Liver (tissue), 9 donors: ENCODE measurements around the gene CACNG4. TPM values are rescaled to one million over a fixed set of nuclear protein-coding genes. Genes with fewer than 3 reads are reported as not detected.

ENCODE experiments used
- DNase-seq: peaks from one replicate; pipeline ENCODE4 v3.0.0-alpha.2; 2017; ENCODE audit warnings: low spot score
- H3K27ac ChIP-seq, 2 donors: one replicate each; pipeline ENCODE4 v1.7.0; 2013; ENCODE audit warnings: inconsistent platforms in 2 of 2, low read length in 2 of 2, control low read depth in 1 of 2, low read depth in 1 of 2, mild to moderate bottlenecking in 1 of 2
- H3K27me3 ChIP-seq, 4 donors: one replicate each; pipeline versions ENCODE4 v1.6.1 to v1.7.0; 2013; ENCODE audit warnings: low read length in 3 of 4, inconsistent platforms in 1 of 4, mild to moderate bottlenecking in 1 of 4, moderate library complexity in 1 of 4; ENCODE audit not compliant: control insufficient read depth in 4 of 4, insufficient read depth in 4 of 4
- H3K36me3 ChIP-seq, 4 donors: one replicate each; pipeline versions ENCODE4 v1.6.1 to v1.7.0; 2013; ENCODE audit warnings: low read length in 3 of 4, mild to moderate bottlenecking in 3 of 4, low read depth in 1 of 4, moderate library complexity in 1 of 4; ENCODE audit not compliant: control insufficient read depth in 4 of 4, insufficient read depth in 3 of 4
- H3K4me1 ChIP-seq, 4 donors: one replicate each; pipeline versions ENCODE4 v1.6.1 to v1.7.0; 2013; ENCODE audit warnings: low read length in 3 of 4, mild to moderate bottlenecking in 3 of 4, moderate library complexity in 1 of 4; ENCODE audit not compliant: control insufficient read depth in 4 of 4, insufficient read depth in 4 of 4
- H3K4me3 ChIP-seq, 3 donors: one replicate each; pipeline versions ENCODE4 v1.6.1 to v1.7.0; 2013; ENCODE audit warnings: low read length in 3 of 3, control low read depth in 1 of 3, low read depth in 1 of 3, mild to moderate bottlenecking in 1 of 3
- H3K9ac ChIP-seq, 2 donors: one replicate each; pipeline ENCODE4 v1.7.0; 2013; ENCODE audit warnings: low read length in 2 of 2, mild to moderate bottlenecking in 2 of 2, moderate library complexity in 2 of 2, control low read depth in 1 of 2, low read depth in 1 of 2
- H3K9me3 ChIP-seq, 4 donors: one replicate each; pipeline versions ENCODE4 v1.6.1 to v1.7.0; 2013; ENCODE audit warnings: low read length in 3 of 4; ENCODE audit not compliant: control insufficient read depth in 4 of 4
- ATF3 ChIP-seq: IDR thresholded peaks from 2 replicates; pipeline ENCODE4 v1.6.1; 2016; ENCODE audit warnings: antibody characterized with exemption
- CTCF ChIP-seq: fragments of 150-350 bp; IDR thresholded peaks from 2 replicates; pipeline ENCODE4 v1.5.1; 2017; ENCODE audit warnings: improper control_type of control experiment, low read depth, low read length; ENCODE audit not compliant: missing input control
- EGR1 ChIP-seq, 2 donors: IDR thresholded peaks; 2 replicates each; pipeline ENCODE4 v1.6.1; 2016 to 2018; ENCODE audit warnings: antibody characterized with exemption in 2 of 2, low read depth in 2 of 2
- FOXA1 ChIP-seq: IDR thresholded peaks from 2 replicates; pipeline ENCODE4 v1.6.1; 2016; ENCODE audit warnings: antibody characterized with exemption
- FOXA2 ChIP-seq: IDR thresholded peaks from 2 replicates; pipeline ENCODE4 v1.6.1; 2016; ENCODE audit warnings: antibody characterized with exemption
- GABPA ChIP-seq, 2 donors: IDR thresholded peaks in 1 of 2; conservative IDR thresholded peaks in 1 of 2; 2 replicates each; pipeline ENCODE4 v1.6.1; 2016; ENCODE audit warnings: antibody characterized with exemption in 2 of 2, mild to moderate bottlenecking in 1 of 2, moderate library complexity in 1 of 2
- HNF4A ChIP-seq, 2 donors: conservative IDR thresholded peaks; 2 replicates each; pipeline ENCODE4 v1.6.1; 2016; ENCODE audit warnings: antibody characterized with exemption in 2 of 2, mild to moderate bottlenecking in 2 of 2
- HNF4G ChIP-seq: IDR thresholded peaks from 2 replicates; pipeline ENCODE4 v1.6.1; 2016; ENCODE audit warnings: antibody characterized with exemption
- JUND ChIP-seq, 2 donors: IDR thresholded peaks; 2 replicates each; pipeline ENCODE4 v1.6.1; 2016; ENCODE audit warnings: antibody characterized with exemption in 2 of 2
- NR2F2 ChIP-seq: IDR thresholded peaks from 2 replicates; pipeline ENCODE4 v1.6.1; 2016; ENCODE audit warnings: antibody characterized with exemption
- RAD21 ChIP-seq, 2 donors: IDR thresholded peaks; 2 replicates each; pipeline ENCODE4 v1.6.1; 2016; ENCODE audit warnings: antibody characterized with exemption in 2 of 2, mild to moderate bottlenecking in 2 of 2
- RXRA ChIP-seq, 2 donors: IDR thresholded peaks; 2 replicates each; pipeline ENCODE4 v1.6.1; 2017 to 2018; ENCODE audit warnings: antibody characterized with exemption in 2 of 2, mild to moderate bottlenecking in 1 of 2
- SP1 ChIP-seq: IDR thresholded peaks from 2 replicates; pipeline ENCODE4 v1.6.1; 2018; ENCODE audit warnings: antibody characterized with exemption, mild to moderate bottlenecking
- TAF1 ChIP-seq: conservative IDR thresholded peaks from 2 replicates; pipeline ENCODE4 v1.6.1; 2016; ENCODE audit warnings: antibody characterized with exemption, mild to moderate bottlenecking
- YY1 ChIP-seq: IDR thresholded peaks from 2 replicates; pipeline ENCODE4 v1.6.1; 2016; ENCODE audit warnings: antibody characterized with exemption, mild to moderate bottlenecking
- WGBS: extraction: QIAGEN DNeasy Blood & Tissue Kit; methylation state at CpG from one replicate; pipeline ENCODE4 v1.1.7; 2013; 5-methylcytosine and 5-hydroxymethylcytosine counted together
- polyA plus RNA-seq, 2 donors: library from polyadenylated mRNA; stranded (reverse) in 1 of 2; unstranded in 1 of 2; fragments of 200-250 nt in 1 of 2; fragments of >200 nt in 1 of 2; fragmentation: Nextera tagmentation in 1 of 2; extraction: Ambion mirVana in 1 of 2; gene quantifications; one replicate each; pipeline versions ENCODE4 v1.2.1 to v1.2.3, GENCODE V29; 2013 to 2015
- total RNA-seq, 2 donors: library from RNA; depleted of rRNA; stranded (reverse); fragments of >200 nt; gene quantifications; one replicate each; pipeline ENCODE4 v1.2.3, GENCODE V29; 2014
- TF ChIP-seq, protein P1 (sequence below): IDR thresholded peaks from 2 replicates; pipeline ENCODE4 v1.6.1; 2016; ENCODE audit warnings: antibody characterized with exemption
- TF ChIP-seq, protein P2 (sequence below): IDR thresholded peaks from 2 replicates; pipeline ENCODE4 v1.6.1; 2016; ENCODE audit warnings: antibody characterized with exemption, mild to moderate bottlenecking
- TF ChIP-seq, protein P3 (sequence below): IDR thresholded peaks from 2 replicates; pipeline ENCODE4 v1.6.1; 2016; ENCODE audit warnings: antibody characterized with exemption
- donor health status: healthy.
- donor health status: healthy.
- donor health status: healthy.
- donor health status: healthy.
- donor health status: healthy.

CACNG4 gene
- total and polyA plus RNA-seq, 4 donors = 0.02 to 0.09 (median 0.08) TPM; not detected in 1

DNA sequence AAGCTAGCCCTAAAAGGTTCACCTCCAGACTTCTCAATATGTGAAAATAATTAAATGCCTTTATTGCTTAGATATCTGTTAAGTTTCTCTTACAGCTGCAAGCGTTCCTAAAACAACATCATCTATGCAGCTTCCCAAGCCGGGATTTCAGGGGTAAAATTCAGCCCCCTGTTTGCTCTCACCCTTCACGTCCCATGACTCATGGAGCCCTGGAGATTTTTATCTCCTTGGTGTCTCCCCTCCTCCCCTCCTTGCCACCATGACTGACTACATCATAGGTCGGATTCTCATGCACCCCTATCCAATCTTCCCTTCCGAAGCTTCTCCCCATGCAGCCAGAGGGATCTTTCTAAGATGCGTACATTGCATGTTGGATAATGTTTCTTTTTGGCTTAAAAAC, 21.0 kb upstream of the CACNG4 start:
- H3K9ac ChIP-seq = no peak overlapping the region
- no peaks in the 10 kb centered on the region for H3K27me3 ChIP-seq
- H3K27ac ChIP-seq = no peak overlapping the region
- H3K4me3 ChIP-seq = no peak overlapping the region
- no peak for DNase-seq
- no peak for TF ChIP-seq RAD21 (IDR thresholded peaks at IDR 0.05)
- no peak for TF ChIP-seq NR2F2
- TF ChIP-seq EGR1 (IDR thresholded peaks at IDR 0.05; ENCODE audit: low read depth in 2 of 2) = no peak
- TF ChIP-seq YY1 = no peak
- no peak for TF ChIP-seq HNF4G
- no peak for TF ChIP-seq ATF3
- no peak for TF ChIP-seq TAF1
- no peak for TF ChIP-seq SP1
- TF ChIP-seq, protein P1, sequence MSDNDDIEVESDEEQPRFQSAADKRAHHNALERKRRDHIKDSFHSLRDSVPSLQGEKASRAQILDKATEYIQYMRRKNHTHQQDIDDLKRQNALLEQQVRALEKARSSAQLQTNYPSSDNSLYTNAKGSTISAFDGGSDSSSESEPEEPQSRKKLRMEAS = no peak
- no peak for TF ChIP-seq GABPA (IDR thresholded peaks at IDR 0.05 in 1 of 2, conservative IDR thresholded peaks at IDR 0.05 in 1 of 2)
- TF ChIP-seq CTCF = no peak
- TF ChIP-seq, protein P2, sequence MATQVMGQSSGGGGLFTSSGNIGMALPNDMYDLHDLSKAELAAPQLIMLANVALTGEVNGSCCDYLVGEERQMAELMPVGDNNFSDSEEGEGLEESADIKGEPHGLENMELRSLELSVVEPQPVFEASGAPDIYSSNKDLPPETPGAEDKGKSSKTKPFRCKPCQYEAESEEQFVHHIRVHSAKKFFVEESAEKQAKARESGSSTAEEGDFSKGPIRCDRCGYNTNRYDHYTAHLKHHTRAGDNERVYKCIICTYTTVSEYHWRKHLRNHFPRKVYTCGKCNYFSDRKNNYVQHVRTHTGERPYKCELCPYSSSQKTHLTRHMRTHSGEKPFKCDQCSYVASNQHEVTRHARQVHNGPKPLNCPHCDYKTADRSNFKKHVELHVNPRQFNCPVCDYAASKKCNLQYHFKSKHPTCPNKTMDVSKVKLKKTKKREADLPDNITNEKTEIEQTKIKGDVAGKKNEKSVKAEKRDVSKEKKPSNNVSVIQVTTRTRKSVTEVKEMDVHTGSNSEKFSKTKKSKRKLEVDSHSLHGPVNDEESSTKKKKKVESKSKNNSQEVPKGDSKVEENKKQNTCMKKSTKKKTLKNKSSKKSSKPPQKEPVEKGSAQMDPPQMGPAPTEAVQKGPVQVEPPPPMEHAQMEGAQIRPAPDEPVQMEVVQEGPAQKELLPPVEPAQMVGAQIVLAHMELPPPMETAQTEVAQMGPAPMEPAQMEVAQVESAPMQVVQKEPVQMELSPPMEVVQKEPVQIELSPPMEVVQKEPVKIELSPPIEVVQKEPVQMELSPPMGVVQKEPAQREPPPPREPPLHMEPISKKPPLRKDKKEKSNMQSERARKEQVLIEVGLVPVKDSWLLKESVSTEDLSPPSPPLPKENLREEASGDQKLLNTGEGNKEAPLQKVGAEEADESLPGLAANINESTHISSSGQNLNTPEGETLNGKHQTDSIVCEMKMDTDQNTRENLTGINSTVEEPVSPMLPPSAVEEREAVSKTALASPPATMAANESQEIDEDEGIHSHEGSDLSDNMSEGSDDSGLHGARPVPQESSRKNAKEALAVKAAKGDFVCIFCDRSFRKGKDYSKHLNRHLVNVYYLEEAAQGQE = no peak
- TF ChIP-seq FOXA1 = no peak
- TF ChIP-seq JUND (IDR thresholded peaks at IDR 0.05) = no peak
- TF ChIP-seq HNF4A (conservative IDR thresholded peaks at IDR 0.05) = no peak
- no peak for TF ChIP-seq FOXA2
- no peak for TF ChIP-seq RXRA (IDR thresholded peaks at IDR 0.05)
- TF ChIP-seq, protein P3, sequence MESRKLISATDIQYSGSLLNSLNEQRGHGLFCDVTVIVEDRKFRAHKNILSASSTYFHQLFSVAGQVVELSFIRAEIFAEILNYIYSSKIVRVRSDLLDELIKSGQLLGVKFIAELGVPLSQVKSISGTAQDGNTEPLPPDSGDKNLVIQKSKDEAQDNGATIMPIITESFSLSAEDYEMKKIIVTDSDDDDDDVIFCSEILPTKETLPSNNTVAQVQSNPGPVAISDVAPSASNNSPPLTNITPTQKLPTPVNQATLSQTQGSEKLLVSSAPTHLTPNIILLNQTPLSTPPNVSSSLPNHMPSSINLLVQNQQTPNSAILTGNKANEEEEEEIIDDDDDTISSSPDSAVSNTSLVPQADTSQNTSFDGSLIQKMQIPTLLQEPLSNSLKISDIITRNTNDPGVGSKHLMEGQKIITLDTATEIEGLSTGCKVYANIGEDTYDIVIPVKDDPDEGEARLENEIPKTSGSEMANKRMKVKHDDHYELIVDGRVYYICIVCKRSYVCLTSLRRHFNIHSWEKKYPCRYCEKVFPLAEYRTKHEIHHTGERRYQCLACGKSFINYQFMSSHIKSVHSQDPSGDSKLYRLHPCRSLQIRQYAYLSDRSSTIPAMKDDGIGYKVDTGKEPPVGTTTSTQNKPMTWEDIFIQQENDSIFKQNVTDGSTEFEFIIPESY = no peak
- no peaks in the 10 kb centered on the region for H3K9me3 ChIP-seq
- H3K4me1 ChIP-seq = no peaks in the 10 kb centered on the region
- 88% methylated on average over 6 of the region's 6 CpGs for WGBS
- no peaks in the 10 kb centered on the region for H3K36me3 ChIP-seq
